Cortex of kidney (tissue), 1 donor: Measurements from ENCODE around the gene TMEM214.
"Not testable (repeated sequence)": the region's sequence is repeated elsewhere in the genome, so short reads cannot be mapped to it uniquely, and the experiment has no call there.

Experiments used
- DNase-seq: peaks from one replicate; lab custom pipeline; 2025; lab: John Stamatoyannopoulos, UW

TMEM214 gene

DNA sequence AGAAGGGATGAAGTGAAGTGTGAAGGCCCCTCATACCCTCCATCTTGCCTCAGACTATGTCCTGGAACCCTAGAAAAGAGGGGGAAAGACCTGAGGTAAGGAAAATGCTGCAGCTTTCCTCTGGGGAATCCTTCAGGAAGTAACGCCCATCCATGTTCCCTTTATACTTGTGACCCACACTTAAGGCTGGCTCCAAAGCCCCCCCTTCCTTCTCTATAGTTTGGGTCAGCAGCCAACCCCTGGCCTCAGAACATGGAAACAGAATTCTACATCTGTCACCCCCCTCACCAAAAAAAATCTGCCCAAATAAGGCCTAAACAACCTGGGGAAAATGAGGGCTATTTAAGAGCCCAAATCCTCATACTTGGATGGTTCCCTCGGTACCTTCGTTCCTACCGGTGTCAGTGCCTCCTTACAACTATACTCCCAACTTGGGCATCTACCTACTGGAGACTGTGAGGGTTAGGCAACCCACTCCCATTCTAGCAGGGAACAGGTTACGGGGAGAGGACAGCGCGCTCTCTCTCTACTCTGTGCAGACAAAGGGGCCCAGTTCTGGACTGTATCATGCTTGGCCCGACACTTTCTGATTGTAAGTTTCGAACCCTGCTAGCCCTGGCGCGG lies 38.0 kb downstream of the TMEM214 start:
- no peak for DNase-seq

DNA sequence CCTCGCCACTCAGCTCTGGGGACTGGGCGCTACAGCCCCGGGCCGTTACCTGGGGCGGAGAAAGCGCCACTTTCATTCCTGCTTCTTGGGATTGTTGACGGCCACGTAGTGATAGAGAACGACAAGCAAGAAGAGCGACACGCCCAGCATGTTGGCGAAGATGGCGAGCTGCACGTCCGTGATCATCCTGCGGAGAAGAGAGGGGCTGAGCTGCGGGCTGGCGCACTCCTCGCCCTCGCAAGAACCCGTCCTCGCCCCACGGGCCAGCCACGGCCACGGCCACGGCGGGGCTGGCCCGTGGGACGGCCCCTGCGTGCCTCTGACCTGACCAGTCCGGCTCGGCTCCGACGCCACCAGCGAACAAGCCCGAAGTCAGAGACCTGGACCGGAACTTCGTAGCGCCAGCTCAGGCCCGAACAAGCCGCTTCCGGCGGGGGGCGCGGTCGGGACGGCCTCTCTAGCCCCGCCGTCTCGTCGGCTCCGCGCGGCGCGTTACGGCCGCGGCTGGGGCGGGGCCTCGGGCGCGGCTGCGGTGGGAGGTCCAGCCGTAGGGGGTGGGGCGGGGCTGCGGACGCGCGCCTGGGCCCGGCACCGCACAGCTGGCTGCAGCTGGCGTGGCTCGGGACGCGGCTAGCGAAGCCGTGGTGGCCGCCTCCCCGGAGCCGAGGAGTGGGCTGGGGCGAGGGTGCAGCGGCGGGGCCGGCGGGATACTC lies 38.7 kb downstream of the TMEM214 start, which contains the start of gene OST4:
TSS of gene OST4 (minus strand) at position 378 of the 713 bp plus-strand sequence.
- DNase-seq = peak; percentile 39

DNA sequence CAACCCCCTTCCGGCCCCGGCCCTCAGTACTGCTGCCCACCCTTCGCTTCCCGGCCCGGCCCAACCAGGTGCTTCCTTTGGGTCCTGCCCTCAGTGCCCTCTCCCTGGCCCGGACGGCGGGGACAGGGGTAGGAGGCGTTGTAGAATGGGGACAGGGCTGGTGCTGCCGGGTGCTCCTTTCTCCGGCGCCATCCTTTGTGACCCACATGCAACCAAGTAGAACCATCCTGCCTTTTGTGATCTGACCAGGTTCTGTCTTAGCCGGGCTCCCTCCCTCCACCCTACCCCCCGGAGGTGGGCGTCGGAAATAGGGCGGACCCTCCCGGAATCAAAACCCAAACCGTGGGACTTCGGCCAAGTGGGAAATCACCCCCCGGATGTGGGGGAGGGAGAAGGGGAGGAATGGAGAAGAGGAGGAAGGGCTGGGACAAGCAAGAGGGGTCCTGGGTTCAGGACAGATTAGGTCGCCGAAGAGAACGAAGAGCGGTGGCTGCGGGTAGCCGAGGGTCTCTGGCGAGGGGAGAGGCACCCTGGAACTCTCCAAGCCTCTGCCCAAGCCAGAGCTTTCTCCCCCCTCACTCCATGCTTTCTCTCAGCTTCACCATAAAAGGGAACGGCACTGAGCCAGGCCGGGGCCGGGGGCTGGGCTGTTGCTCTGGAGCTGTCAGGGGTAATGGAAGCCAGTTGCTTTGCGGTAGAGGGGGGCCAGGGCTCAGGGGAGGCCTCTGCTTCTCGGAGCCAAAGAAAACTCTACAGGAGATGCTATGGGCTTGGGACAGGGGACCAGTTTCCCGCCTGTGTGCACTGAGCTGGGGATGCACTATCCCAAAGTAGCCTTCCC lies 39.4 kb downstream of the TMEM214 start:
- no peak for DNase-seq

DNA sequence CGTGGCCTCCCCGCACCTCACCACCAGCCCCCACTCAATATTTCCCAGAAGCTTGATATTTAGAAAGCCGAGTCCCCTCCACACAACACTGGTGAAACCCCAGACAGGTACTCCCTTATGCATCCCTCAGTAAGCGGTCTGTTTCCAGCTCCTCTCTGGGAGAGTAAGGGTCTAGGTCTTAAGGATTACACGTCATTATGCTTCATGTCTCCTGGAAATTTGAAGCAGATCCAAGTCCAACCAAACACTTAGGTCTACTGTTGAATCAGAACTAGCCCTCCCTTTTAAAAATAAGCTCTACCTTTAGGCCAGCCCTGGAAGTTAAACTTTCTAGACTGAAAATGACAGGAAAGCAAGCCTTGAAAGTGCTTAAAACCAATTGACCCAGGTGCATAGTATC lies 40.2 kb downstream of the TMEM214 start:
- no peak for DNase-seq

DNA sequence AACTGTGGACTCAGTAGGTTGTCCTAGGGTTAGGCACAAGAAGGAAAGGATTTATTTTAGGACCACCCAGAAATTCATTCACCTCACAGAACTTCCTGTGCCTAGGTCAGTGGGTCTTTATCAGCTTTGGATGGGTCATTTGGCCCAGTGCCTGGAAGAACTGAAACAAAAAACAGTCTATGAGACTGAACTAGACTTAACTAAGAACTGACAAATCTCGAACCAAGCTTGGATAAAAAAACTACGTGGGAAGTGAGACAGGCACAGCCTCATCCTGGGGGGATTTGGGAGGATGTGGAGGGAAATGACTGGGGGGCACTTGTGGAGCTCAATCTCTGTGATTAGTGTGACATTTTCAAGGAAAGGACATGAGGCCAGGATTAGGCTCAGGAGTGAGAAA lies 41.0 kb downstream of the TMEM214 start:
- DNase-seq = no peak

DNA sequence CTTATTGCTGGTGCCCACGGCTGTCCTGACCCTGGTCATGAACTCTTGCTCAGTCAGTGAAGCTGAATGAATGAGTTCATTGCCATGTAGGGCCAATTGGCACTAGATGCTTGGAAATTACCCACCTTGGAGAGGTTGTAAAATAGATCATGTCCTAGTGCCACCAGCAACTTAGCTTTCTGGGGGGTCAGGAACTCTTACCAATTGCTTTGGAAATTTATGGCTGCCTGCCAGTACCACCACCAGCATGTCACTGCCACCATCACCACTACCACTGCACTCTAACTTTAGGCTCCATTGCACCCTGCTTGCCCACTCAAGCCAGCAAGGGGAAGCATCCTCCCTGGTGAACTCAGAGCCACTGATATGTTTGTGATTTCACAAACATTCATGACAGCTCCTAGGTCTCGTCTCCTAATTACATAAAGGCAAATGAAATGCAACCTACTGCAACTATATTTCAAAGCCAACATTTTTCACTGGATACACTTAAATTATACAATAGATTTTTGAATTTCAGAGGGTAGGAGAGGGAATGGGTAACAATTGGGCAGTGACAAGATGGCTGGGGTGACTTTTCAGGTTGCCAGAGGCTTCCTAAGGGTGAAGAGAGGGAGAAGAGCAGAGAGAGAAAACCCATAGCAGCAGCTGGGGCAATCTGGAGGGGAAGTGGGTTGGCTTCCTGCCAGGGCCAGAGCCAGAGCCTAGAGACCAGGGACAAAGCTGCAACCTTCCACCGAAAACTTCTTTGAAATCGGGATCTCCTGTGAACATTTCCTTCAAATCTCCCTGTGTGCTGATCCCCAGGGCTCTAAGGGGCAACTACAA lies 42.2 kb downstream of the TMEM214 start:
- no peak for DNase-seq

DNA sequence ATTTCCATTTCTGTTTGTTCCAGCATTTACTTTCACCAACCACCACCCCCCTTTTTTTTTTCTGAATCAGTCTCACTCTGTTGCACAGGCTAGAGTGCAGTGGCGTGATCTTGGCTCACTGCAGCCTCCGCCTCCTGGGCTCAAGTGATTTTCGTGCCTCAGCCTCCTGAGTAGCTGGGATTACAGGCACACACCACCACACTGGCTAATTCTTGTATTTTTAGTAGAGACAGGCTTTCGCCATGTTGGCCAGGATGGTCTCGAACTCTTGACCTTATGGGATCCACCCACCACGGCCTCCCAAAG lies 42.8 kb downstream of the TMEM214 start:
- DNase-seq = not testable (repeated sequence)

DNA sequence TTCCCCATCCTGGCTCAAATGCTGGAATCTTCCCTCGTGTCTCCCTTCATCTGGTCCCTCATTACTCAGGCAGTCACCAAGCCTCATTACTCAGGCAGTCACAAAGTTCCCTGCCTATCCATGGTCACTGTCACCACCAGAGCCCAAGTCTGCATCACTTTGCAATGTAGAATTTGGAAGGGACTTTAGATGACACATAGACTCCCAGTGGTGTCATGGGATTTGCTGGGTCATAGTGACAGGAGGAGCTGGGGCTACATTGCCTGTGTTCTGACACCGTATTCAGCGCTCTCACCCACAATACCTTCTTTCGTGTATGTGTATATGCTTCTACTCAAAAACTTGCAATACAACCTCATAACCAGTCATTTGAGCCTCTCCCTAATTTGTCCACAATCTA lies 43.6 kb downstream of the TMEM214 start:
- no peak for DNase-seq

DNA sequence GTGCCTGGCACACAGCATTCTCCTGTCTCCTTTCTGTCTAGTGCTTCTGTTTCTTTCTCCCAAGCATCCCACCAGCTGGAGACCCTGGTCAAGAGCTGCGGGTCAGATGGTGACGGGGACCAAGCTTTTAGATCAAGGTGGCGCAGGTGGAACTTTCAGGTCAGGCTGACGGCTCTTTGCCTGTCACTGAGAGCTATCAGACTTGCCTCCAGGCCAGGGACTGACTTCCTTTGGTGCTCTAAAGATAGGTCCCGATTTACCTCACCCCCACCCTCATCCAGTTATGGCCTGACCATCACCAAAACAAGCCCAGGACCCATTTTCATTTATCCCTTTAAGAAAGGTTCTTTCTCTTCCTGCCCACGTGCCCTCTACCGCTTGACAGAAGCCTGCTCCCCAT lies 44.5 kb downstream of the TMEM214 start:
- DNase-seq = no peak

DNA sequence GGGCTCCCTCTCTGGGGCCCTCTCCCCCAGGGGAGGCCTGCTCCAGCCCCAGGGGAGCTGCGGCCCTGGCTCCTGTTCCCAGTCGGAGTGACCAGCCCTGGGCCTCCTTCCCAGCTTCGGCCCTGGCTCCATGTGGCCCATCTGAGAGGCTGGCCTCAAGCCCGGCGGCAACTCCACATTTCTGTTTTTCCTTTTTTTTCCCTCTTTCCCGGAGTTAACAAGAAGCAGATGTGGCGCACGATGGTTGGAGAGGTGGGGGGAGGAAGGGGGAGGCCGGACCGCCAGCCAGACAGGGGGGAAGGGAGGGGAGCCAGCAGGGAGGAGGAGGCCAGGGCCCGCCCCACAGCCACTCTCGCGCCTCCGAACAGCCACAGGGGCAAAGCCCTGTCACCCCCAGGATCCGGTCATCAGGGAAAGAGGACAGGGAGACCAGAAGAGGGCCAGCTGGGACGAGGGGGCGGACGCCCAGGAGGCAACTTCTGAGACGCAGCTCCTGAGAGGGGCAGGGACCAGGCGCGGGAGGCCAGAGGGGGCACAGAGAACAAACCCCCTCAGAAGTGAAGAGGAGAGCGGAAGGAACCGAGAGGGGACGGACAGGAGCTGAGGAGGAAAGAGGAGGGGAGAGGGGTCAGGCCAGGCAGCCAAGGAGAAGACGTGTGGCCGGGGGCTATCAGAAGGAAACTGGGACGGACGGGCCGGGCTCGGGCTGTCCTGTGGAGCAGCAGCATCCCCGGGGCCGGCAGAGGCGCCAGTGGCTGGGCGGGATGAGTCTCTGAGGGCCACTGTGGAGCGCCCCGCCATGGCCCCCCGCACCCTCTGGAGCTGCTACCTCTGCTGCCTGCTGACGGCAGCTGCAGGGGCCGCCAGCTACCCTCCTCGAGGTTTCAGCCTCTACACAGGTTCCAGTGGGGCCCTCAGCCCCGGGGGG lies 45.8 kb downstream of the TMEM214 start, which contains the start of gene EMILIN1:
TSS of gene EMILIN1 (plus strand) at position 349 of the 928 bp plus-strand sequence. CDS start at position 800, 451 bp downstream.
- DNase-seq = no peak

DNA sequence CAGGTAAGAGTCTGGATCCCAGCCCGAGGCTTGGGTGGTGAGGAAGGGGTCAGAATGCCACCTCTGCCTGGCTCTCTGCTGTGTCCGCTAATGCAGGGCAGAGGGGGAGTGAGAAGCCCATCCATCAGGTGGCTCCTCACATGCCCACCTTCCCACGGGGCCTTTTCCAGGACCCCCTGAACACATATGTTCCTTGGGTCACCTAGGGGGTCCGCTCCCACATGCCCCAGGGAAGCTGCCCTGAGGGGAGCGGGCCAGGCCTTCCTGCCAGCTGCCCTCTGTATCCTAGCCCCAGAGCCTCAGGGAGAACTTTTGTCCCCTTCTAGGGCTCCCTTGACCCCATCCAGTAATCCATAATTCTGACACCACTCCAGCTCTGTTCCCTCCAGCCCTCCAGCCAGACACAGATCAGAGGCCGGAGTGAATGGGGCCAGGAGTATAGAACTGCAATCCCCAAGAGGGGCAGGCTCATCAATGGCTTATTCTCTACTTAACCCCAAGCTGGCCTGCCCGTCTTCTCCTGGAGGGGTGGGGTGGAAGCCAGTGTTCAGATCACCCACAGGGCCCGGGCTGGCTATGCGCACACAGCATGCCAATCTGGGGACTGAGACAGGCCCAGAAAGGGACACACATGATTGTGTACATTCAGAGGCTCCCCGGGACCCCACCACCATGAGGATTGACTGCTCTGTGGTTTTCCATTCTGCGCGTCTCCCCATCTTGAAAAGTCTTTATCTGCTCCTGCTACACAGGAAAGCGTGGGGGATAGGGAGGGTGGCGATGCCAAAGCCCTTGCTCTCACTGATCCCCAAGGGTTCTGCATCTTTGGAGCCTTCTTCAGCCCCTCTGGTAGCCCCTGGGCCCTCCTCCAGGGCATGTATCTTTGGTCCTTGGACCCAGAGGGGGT lies 46.7 kb downstream of the TMEM214 start:
- no peak for DNase-seq

DNA sequence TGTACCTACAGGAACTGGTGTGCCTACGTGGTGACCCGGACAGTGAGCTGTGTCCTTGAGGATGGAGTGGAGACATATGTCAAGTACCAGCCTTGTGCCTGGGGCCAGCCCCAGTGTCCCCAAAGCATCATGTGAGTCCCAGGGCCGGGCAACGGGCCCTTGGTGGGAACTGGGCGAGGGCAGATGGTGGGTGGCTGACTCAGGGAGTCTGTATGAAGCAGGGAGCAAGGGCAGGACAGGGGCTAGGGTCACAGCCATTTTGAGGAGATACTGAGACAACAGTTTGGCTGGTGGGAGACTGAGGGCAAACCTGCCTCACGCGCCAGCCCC lies 47.3 kb downstream of the TMEM214 start:
- DNase-seq = no peak

DNA sequence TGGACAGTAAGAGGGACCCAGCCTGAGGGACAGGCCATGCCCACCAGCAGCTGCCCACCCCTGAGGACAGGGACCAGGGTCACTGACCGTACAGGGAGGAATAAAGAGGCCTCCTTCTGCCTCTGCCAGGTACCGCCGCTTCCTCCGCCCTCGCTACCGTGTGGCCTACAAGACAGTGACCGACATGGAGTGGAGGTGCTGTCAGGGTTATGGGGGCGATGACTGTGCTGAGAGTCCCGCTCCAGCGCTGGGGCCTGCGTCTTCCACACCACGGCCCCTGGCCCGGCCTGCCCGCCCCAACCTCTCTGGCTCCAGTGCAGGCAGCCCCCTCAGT lies 47.8 kb downstream of the TMEM214 start:
- no peak for DNase-seq

DNA sequence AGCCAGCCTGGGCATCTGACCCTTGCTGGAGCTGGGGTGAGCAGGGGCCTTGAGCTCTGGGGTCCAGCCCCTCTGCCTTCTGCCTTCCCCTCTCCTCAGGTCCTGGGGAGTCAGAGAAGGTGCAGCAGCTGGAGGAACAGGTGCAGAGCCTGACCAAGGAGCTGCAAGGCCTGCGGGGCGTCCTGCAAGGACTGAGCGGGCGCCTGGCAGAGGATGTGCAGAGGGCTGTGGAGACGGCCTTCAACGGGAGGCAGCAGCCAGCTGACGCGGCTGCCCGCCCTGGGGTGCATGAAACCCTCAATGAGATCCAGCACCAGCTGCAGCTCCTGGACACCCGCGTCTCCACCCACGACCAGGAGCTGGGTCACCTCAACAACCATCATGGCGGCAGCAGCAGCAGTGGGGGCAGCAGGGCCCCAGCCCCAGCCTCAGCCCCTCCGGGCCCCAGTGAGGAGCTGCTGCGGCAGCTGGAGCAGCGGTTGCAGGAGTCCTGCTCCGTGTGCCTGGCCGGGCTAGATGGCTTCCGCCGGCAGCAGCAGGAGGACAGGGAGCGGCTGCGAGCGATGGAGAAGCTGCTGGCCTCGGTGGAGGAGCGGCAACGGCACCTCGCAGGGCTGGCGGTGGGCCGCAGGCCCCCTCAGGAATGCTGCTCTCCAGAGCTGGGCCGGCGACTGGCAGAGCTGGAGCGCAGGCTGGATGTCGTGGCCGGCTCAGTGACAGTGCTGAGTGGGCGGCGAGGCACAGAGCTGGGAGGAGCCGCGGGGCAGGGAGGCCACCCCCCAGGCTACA lies 49.4 kb downstream of the TMEM214 start:
- no peak for DNase-seq

DNA sequence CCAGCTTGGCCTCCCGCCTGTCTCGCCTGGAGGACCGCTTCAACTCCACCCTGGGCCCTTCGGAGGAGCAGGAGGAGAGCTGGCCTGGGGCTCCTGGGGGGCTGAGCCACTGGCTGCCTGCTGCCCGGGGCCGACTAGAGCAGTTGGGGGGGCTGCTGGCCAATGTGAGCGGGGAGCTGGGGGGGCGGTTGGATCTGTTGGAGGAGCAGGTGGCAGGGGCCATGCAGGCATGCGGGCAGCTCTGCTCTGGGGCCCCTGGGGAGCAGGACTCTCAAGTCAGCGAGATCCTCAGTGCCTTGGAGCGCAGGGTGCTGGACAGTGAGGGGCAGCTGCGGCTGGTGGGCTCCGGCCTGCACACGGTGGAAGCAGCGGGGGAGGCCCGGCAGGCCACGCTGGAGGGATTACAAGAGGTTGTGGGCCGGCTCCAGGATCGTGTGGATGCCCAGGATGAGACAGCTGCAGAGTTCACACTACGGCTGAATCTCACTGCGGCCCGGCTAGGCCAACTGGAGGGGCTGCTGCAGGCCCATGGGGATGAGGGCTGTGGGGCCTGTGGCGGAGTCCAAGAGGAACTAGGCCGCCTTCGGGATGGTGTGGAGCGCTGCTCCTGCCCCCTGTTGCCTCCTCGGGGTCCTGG lies 50.1 kb downstream of the TMEM214 start:
- no peak for DNase-seq

DNA sequence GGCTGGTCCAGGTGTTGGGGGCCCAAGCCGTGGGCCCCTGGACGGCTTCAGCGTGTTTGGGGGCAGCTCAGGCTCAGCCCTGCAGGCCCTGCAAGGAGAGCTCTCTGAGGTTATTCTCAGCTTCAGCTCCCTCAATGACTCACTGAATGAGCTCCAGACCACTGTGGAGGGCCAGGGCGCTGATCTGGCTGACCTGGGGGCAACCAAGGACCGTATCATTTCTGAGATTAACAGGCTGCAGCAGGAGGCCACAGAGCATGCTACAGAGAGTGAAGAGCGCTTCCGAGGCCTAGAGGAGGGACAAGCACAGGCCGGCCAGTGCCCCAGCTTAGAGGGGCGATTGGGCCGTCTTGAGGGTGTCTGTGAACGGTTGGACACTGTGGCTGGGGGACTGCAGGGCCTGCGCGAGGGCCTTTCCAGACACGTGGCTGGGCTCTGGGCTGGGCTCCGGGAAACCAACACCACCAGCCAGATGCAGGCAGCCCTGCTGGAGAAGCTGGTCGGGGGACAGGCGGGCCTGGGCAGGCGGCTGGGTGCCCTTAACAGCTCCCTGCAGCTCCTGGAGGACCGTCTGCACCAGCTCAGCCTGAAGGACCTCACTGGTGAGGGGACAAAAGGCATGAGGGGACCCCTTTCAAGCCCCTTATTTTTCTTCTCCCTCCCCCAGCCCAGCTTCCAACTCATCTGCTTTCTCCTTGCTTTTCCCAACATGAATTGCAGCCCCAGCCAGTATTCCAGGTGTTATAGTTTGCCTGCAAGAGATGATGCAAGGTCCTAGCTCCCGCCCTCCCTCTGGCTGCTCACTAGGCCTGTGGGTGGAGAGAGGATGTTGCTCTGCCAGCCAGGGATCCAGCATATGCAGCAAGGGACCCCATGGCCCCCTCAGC lies 50.9 kb downstream of the TMEM214 start:
- DNase-seq = no peak

DNA sequence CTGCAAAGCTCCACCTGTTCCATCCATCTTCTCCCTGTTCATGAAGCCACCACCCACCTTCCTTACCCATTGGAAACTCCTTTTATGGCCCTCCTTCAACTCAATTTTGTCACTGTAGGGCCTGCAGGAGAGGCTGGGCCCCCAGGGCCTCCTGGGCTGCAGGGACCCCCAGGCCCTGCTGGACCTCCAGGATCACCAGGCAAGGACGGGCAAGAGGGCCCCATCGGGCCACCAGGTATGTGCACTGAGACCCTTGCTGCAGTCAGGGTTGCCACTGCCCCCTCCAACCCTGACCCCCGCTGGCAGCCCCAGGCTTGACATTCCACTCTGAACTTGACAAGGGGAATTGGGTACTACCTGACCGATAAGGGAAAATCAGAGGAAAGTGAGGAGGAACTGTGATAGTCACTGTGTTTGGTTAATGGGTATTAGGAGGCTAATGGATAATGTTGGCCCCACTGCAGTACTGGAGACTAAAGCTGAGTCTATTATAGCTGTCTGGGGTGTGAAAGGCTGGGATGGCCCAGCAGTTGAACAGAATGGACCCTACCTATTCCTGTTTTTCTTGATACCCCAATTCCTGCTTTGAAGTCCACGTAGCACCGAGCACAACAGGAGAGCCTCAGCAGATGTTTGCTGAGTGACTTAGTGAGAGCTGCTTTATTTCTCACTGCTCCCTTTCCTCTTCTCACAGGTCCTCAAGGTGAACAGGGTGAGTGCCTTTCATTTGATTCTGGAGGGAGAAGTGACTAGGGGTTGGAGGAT lies 51.7 kb downstream of the TMEM214 start:
- DNase-seq = no peak
